A549 (cell line): Measurements from ENCODE around the gene MBLAC2.

ENCODE experiments used
- POLR2A ChIP-seq: IDR thresholded peaks from 2 replicates; pipeline ENCODE4 v1.6.1; 2012; ENCODE audit warnings: mild to moderate bottlenecking, low read length
- RAD21 ChIP-seq, 2 experiments: fragments of >200 bp in 1 of 2; sonication (Bioruptor Twin) in 1 of 2; formaldehyde crosslinking in 1 of 2; IDR thresholded peaks in 1 of 2; conservative IDR thresholded peaks in 1 of 2; 2 replicates in 1 of 2; 3 replicates in 1 of 2; pipeline ENCODE4 v1.6.1; 2012 to 2018; ENCODE audit warnings: inconsistent platforms in 1 of 2
- RFX5 ChIP-seq: fragments of 450-650 bp; IDR thresholded peaks from 2 replicates; pipeline ENCODE4 v1.7.1; 2014; ENCODE audit warnings: antibody characterized with exemption, mild to moderate bottlenecking, moderate library complexity
- TP53 ChIP-seq: fragments of 250-450 bp; sonication (Bioruptor Pico); IDR thresholded peaks from 2 replicates; pipeline ENCODE4 v1.5.0; 2021; ENCODE audit warnings: mild to moderate bottlenecking, moderate library complexity
- TF ChIP-seq, protein P1 (sequence below): fragments of >200 bp; sonication (Bioruptor Twin); formaldehyde crosslinking; IDR thresholded peaks from 3 replicates; pipeline ENCODE4 v1.5.1; 2016
- TF ChIP-seq, protein P2 (sequence below): fragments of 200-600 bp; sonication (generic); IDR thresholded peaks from 2 replicates; pipeline ENCODE4 v1.6.1; 2016; ENCODE audit warnings: antibody characterized with exemption, mild to moderate bottlenecking, moderate library complexity

DNA sequence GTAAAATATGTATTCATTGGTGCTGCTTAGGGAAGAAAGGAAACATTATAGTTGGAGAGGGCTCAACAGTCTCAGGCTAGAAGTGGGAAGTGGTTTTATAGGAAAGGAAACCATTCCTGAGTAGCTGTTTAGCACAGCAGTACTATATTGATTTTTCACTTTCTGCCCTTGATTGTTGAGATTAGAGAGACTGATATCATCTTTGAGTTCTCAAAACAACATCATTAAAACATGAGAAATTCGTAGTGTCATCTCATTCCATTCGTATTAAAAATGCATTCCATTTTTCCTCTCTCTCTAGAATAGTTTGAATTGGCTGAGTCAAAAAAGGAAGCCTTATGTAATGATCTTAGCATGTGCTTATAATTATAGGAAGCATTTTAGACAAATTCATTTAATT is 14.2 kb upstream of the MBLAC2 start:
- TF ChIP-seq, protein P1, sequence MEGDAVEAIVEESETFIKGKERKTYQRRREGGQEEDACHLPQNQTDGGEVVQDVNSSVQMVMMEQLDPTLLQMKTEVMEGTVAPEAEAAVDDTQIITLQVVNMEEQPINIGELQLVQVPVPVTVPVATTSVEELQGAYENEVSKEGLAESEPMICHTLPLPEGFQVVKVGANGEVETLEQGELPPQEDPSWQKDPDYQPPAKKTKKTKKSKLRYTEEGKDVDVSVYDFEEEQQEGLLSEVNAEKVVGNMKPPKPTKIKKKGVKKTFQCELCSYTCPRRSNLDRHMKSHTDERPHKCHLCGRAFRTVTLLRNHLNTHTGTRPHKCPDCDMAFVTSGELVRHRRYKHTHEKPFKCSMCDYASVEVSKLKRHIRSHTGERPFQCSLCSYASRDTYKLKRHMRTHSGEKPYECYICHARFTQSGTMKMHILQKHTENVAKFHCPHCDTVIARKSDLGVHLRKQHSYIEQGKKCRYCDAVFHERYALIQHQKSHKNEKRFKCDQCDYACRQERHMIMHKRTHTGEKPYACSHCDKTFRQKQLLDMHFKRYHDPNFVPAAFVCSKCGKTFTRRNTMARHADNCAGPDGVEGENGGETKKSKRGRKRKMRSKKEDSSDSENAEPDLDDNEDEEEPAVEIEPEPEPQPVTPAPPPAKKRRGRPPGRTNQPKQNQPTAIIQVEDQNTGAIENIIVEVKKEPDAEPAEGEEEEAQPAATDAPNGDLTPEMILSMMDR, result no peak
- TF ChIP-seq, protein P2, sequence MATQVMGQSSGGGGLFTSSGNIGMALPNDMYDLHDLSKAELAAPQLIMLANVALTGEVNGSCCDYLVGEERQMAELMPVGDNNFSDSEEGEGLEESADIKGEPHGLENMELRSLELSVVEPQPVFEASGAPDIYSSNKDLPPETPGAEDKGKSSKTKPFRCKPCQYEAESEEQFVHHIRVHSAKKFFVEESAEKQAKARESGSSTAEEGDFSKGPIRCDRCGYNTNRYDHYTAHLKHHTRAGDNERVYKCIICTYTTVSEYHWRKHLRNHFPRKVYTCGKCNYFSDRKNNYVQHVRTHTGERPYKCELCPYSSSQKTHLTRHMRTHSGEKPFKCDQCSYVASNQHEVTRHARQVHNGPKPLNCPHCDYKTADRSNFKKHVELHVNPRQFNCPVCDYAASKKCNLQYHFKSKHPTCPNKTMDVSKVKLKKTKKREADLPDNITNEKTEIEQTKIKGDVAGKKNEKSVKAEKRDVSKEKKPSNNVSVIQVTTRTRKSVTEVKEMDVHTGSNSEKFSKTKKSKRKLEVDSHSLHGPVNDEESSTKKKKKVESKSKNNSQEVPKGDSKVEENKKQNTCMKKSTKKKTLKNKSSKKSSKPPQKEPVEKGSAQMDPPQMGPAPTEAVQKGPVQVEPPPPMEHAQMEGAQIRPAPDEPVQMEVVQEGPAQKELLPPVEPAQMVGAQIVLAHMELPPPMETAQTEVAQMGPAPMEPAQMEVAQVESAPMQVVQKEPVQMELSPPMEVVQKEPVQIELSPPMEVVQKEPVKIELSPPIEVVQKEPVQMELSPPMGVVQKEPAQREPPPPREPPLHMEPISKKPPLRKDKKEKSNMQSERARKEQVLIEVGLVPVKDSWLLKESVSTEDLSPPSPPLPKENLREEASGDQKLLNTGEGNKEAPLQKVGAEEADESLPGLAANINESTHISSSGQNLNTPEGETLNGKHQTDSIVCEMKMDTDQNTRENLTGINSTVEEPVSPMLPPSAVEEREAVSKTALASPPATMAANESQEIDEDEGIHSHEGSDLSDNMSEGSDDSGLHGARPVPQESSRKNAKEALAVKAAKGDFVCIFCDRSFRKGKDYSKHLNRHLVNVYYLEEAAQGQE, result no peak
- TF ChIP-seq RFX5 (no peak), TP53 (CRISPR knock-in tag) (no peak), RAD21 (conservative IDR thresholded peaks at IDR 0.05 in 1 of 2, IDR thresholded peaks at IDR 0.05 in 1 of 2) (no peak), POLR2A (no peak)
